HepG2 (cell line): ENCODE measurements around the gene FBXO10.

ENCODE experiments used
- JUND ChIP-seq: sonication (generic); formaldehyde crosslinking; IDR thresholded peaks from 2 replicates; pipeline ENCODE4 v1.8.0; 2022; ENCODE audit warnings: mild to moderate bottlenecking, missing genetic modification reagents
- RAD51 ChIP-seq: fragments of 450-650 bp; IDR thresholded peaks from 2 replicates; pipeline ENCODE4 v1.6.1; 2016; ENCODE audit warnings: borderline replicate concordance
- SRSF1 ChIP-seq: fragments of 200-400 bp; formaldehyde crosslinking; optimal IDR thresholded peaks from 2 replicates; pipeline ENCODE3; 2017; ENCODE audit warnings: mild to moderate bottlenecking, low read depth, low read length, moderate library complexity
- TF ChIP-seq, protein P1 (sequence below), 2 experiments: sonication (generic) in 1 of 2; formaldehyde crosslinking in 1 of 2; IDR thresholded peaks; 2 replicates each; pipeline versions ENCODE4 v1.4.0 to v1.6.1; 2018 to 2020; ENCODE audit warnings: missing genetic modification reagents in 2 of 2, borderline replicate concordance in 1 of 2, low read depth in 1 of 2, mild to moderate bottlenecking in 1 of 2, missing biosample characterization in 1 of 2
- TF ChIP-seq, protein P2 (sequence below): sonication (generic); formaldehyde crosslinking; IDR thresholded peaks from 2 replicates; pipeline ENCODE4 v1.4.0; 2020; ENCODE audit warnings: missing genetic modification reagents

GRCh38 chr9:37574241-37574721 is 1.9 kb downstream of the FBXO10 start:
- TF ChIP-seq RAD51 (no peak), SRSF1 (no peak), JUND (CRISPR knock-in tag) (no peak)
- TF ChIP-seq, protein P1, sequence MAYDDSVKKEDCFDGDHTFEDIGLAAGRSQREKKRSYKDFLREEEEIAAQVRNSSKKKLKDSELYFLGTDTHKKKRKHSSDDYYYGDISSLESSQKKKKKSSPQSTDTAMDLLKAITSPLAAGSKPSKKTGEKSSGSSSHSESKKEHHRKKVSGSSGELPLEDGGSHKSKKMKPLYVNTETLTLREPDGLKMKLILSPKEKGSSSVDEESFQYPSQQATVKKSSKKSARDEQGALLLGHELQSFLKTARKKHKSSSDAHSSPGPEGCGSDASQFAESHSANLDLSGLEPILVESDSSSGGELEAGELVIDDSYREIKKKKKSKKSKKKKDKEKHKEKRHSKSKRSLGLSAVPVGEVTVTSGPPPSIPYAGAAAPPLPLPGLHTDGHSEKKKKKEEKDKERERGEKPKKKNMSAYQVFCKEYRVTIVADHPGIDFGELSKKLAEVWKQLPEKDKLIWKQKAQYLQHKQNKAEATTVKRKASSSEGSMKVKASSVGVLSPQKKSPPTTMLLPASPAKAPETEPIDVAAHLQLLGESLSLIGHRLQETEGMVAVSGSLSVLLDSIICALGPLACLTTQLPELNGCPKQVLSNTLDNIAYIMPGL (CRISPR knock-in tag; IDR thresholded peaks at IDR 0.05; ENCODE audit: borderline replicate concordance in 1 of 2, low read depth in 1 of 2): no peak
- TF ChIP-seq, protein P2, sequence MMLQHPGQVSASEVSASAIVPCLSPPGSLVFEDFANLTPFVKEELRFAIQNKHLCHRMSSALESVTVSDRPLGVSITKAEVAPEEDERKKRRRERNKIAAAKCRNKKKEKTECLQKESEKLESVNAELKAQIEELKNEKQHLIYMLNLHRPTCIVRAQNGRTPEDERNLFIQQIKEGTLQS (CRISPR knock-in tag): no peak
